DMS79 (cell line): ENCODE data around the gene VKORC1L1.
"Not testable (repeated sequence)": the region's sequence is repeated elsewhere in the genome, so short reads cannot be mapped to it uniquely, and the experiment has no call there.

Experiments used
- DNase-seq: peaks from one replicate; lab custom pipeline; 2025; lab: John Stamatoyannopoulos, UW

Gene VKORC1L1

GRCh38 chr7:65885533-65885932, 12.7 kb downstream of the VKORC1L1 start:
- DNase-seq = not testable (repeated sequence)

DNA sequence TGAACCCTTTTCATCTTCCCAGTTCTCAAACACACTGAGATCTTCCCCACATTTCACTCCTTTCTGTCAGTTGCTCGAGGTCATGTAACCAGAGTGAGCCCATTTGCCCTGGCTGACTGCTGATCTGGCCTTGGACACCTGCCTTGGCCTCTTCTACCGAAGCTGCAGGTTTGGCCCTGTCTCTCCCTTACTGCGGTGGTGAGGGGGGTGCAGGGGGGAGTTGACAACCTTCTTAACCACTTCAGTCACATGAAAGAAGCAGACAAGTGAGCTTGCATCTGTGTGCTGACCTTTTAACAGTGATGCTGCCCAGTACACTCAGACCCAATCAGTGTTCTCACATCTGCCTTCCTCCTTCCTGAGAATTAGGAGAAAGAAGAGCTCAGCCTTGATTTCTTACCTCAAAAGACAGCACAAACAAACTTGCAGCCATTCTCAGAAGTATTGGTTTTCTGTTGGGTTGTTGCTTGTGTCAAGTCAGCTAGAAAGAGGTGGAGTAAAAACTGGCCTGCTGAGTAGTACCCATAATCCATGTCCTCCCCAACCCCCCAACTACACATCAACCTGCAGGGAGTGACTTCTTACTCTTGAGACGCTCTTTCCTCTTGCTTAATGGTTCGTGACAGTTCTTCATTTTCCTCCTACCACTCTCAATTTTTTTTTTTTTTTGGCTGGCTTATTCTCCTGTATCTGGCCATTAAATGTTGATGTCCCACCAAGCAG, 15.7 kb downstream of the VKORC1L1 start:
- peak; percentile 14 for DNase-seq

DNA sequence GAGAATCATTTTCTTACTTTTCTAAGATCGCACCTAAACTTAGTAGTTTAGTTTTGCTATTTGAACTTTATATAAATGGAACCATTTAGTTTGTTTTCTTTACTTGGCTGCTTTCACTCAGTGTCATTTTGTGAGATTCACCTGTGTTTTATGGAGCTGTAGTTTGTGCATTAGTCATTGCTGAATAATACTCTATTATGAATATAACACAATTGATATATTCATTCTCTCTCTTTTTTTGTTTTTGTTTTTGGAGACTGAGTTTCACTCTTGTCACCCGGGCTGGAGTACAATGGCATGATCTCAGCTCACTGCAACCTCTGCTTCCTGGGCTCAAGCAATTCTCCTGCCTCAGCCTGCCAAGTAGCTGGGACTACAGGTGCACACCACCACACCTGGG, 16.8 kb downstream of the VKORC1L1 start:
- DNase-seq = not testable (repeated sequence)

- no peak for DNase-seq
Observed at GRCh38 chr7:65892161-65892560, 19.3 kb downstream of the VKORC1L1 start.

GRCh38 chr7:65892835-65893234, 20.0 kb downstream of the VKORC1L1 start:
- DNase-seq = no peak

- DNase-seq = no peak
Observed at GRCh38 chr7:65896279-65896870, 23.5 kb downstream of the VKORC1L1 start.

DNA sequence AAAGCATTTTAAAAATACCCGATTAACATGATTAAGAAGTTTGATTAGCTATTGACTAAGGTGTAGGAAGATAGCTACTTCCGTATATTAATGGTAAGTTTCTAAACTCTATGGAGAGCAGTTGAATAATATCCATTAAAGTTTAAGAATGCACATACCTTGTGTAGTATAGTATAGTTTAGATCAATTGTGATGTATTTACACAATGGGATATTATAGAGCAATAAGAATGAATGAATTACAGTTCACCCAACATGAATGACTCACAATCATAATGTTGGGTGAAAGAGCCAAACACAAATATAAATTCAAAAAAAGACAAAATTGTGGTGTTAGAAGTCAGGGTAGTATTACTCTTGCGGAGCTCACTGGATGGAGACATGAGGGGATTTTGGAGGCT, 24.4 kb downstream of the VKORC1L1 start:
- not testable (repeated sequence) for DNase-seq

DNA sequence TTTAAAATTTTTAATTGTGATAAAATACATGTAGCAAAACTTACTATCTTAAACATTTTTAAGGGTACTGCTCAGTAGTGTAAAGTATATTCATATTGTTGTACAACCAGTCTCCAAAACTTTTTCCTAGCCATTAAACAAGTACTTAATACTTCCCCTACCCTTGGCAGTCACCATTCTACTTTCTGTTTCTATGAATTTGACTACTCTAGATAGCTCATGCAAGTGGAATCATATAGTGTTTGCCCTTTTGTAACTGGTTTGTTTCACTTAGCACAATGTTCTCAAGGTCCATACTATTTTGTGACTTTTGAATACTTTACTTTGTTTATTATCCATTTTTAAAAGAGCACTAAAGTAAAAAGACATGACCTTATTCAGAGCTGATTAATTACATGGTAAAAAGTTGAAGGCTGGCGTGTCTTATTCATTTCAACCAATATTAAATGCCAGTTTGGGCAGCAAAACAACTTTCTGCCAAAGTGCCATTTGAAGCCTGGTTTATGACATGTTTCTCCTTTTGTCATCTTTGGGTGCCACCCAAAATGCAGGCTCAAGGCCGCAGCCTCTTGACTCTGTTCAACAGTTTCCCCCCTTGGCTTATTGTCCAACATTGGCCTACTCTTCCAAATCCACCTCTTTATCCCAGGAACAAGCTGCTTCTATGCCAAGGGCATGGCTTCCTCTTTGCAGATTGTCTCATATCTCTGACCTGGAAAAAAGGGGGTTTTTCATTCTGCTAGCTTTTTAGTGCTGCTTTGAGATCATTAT, 26.0 kb downstream of the VKORC1L1 start:
- not testable (repeated sequence) for DNase-seq

DNA sequence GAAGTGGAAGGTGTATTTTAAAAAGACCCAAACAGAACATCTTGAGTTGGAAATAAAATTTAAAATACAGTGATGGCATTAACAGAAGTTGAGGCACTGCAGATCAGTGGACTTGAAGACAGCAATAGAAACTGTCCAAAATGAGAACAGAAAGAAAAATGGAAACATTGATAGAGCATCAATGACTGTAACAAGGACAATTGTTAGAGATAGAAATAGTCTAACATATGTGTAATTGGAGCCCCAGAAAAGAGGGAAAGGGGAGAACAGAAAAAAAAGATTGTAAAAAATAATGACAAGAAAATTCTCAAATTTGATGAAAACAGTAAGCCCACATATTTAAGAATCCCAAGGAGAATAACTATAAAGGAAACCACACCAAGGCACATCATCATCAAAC, 29.4 kb downstream of the VKORC1L1 start:
- no peak for DNase-seq

GRCh38 chr7:65907501-65908198, 34.8 kb downstream of the VKORC1L1 start:
- no peak for DNase-seq

GRCh38 chr7:65910237-65910636, 37.4 kb downstream of the VKORC1L1 start:
- DNase-seq = no peak

DNA sequence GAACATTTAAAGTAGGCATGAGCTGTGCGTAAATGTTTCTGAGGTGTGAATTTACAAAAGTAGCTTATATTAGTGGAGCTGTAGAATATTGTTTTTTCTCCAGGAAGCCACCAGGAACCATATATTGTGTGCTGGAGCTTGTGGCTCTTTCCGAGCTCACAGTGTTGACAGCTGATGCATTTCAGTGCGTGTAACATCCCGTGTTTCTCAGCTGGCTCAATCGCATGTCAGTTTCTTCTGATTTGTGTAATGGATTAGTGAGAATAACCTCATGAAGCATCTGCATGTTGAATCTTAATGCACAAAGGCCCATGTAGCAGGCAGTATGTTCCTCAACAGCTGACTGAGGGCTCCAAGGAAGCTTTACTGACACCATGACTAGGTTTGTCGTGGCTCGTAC, 39.4 kb downstream of the VKORC1L1 start:
- DNase-seq = no peak

DNA sequence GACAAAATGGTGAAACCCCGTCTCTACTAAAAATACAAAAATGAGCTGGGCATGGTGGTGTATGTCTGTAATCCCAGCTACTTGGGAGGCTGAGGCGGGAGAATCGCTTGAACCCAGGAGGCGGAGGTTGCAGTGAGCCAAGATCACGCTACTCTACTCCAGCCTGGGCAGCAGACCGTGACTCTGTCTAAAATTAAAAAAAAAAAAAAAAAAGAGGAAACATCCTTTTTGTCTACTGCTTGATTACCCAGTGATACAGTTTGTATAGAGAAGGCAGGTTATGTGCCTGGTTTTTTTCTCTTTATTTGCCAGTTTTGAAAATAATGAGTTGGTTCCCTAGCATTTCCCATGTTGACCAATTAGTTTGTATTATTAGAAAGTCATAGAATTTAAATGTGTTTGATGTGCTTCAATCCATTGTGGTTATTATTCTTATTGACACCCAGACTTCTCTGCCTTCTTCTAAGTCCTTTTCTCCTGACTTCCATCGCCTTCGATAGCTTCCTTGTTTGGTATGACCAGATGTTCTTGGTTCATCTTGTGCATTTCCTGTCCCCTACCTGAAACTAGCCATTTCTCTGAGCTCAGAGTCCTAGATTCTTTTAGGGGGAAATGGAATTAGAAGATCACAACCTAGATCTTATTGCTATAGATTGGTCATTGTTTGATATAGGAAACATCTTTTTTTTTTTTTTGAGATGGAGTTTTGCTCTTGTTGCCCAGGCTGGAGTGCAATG, 43.2 kb downstream of the VKORC1L1 start:
- DNase-seq = no peak

DNA sequence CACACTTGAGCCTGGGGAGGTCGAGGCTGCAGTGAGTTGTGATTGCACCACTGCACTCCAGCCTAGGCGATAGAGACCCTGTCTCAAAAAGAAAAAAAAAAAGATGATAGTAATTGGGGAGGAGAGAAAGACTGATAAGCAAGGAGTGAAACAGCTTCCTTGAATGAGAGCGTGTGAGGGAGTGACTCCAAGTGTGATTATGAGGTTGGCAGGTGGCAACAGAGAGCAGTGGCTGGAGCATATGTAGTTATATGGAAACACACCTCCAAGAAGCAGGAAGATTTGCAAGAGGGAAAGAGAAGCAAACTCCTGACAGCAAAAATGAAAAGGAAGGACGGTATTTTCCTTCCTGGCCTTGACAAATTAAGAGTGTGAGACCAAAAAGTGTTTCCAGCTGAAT, 50.4 kb downstream of the VKORC1L1 start:
- no peak for DNase-seq

DNA sequence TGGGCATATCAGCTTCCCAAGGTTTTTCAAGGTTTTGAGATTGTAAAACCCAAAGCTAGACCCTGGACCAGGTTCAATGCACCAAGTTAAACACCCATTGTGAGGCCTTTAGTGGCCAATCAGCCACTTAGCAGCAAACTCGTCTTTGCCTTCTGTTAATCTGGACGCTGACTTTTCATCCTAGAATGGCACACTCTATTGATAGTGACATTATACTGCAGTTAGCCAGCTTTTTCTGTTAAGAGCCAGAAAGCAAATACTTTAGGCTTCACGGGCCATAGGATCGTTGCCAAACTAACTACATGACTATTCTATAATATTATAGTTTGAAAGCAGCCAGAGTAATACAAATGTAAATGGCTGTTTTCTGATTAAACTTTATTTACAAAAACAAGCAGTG, 51.3 kb downstream of the VKORC1L1 start:
- DNase-seq = no peak

DNA sequence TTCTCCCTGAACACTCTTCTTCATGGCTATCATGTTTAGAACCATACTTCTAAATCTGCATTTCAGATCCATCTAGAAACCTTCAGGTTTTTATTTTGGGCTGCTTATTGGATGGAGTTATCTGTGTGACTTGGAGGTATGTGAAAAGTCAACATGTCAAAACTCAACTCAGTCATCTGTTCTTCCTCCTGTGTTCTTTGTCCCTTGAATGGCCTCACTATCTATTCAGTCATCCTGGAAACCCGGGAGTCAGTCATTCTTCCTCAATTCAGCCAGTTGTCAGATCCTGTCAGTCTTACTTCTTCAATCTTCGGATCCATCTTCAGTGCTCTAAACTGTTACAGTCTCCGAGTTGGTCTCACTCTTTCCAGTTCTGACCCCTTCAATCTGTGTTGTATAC, 52.2 kb downstream of the VKORC1L1 start:
- no peak for DNase-seq

DNA sequence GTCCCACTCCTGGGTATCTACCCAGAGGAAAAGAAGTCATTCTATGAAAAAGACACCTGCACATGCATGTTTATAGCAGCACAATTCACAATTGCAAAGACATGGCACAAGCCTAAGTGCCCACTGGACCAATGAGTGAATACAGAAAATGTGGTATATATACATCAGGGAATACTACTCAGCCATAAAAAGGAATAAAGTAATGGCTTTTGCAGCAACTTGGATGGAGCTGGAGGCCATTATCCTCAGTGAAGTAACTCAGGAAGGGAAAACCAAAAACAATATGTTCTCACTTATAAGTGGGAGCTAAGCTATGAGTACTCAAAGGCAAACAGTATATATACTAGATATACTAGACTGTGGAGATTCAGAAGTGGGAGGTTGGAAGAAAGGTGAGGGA, 53.7 kb downstream of the VKORC1L1 start:
- no peak for DNase-seq

- no peak for DNase-seq
Observed at GRCh38 chr7:65927489-65928448, 54.9 kb downstream of the VKORC1L1 start.

- DNase-seq = no peak
Observed at GRCh38 chr7:65931685-65932084, 58.8 kb downstream of the VKORC1L1 start.

GRCh38 chr7:65937296-65937695, 64.4 kb downstream of the VKORC1L1 start:
- no peak for DNase-seq
